Peyer's patch (tissue), 4 donors: ENCODE measurements around the gene IL18R1.

Experiments used
- CTCF ChIP-seq, 6 experiments: fragments of 450-650 bp in 4 of 6; fragments of 200-600 bp in 2 of 6; sonication (generic) in 1 of 6; IDR thresholded peaks; one replicate each; pipeline ENCODE4 v1.5.1; 2017 to 2019; ENCODE audit warnings: antibody characterized with exemption in 6 of 6, mild to moderate bottlenecking in 3 of 6, moderate library complexity in 1 of 6
- POLR2A ChIP-seq, 2 donors: fragments of 450-650 bp; IDR thresholded peaks; one replicate each; pipeline ENCODE4 v1.5.1; 2017; ENCODE audit warnings: antibody characterized with exemption in 2 of 2, mild to moderate bottlenecking in 2 of 2, moderate library complexity in 2 of 2

- TF ChIP-seq CTCF (IDR thresholded peaks at IDR 0.05) (no peak), POLR2A (IDR thresholded peaks at IDR 0.05) (no peak)
Measured at GRCh38 chr2:102421890-102422759, 66.5 kb downstream of the IL18R1 start.
